GM12878 (cell line): ENCODE data around the gene LAP3. TPM values are rescaled to one million over a fixed set of nuclear protein-coding genes. Genes with fewer than 3 reads are reported as not detected.

Experiments
- CBFB ChIP-seq: IDR thresholded peaks from 2 replicates; pipeline ENCODE4 v1.6.1; 2016; ENCODE audit warnings: antibody characterized with exemption, low read depth
- CBX3 ChIP-seq: fragments of 200-600 bp; sonication (generic); IDR thresholded peaks from 2 replicates; pipeline ENCODE4 v1.6.1; 2016; ENCODE audit warnings: low read depth, borderline replicate concordance
- E2F8 ChIP-seq: fragments of 450-650 bp; IDR thresholded peaks from 2 replicates; pipeline ENCODE4 v1.6.1; 2018; ENCODE audit warnings: mild to moderate bottlenecking, low read depth, moderate library complexity; ENCODE audit not compliant: partially characterized antibody
- EP300 ChIP-seq, 2 experiments: fragments of 150-350 bp in 1 of 2; IDR thresholded peaks; 2 replicates each; pipeline ENCODE4 v1.6.1; 2011 to 2012; ENCODE audit warnings: low read depth in 2 of 2, low read length in 2 of 2, borderline replicate concordance in 1 of 2, improper control_type of control experiment in 1 of 2, inconsistent platforms in 1 of 2; ENCODE audit not compliant: control insufficient read depth in 1 of 2
- IRF3 ChIP-seq: fragments of 450-650 bp; IDR thresholded peaks from 2 replicates; pipeline ENCODE4 v1.6.1; 2014; ENCODE audit warnings: mild to moderate bottlenecking
- NKRF ChIP-seq: fragments of 450-650 bp; conservative IDR thresholded peaks from 2 replicates; pipeline ENCODE4 v1.6.1; 2017; ENCODE audit warnings: mild to moderate bottlenecking, moderate library complexity
- PAX5 ChIP-seq: IDR thresholded peaks from 2 replicates; pipeline ENCODE4 v1.6.1; 2011; ENCODE audit warnings: low read depth, low read length, borderline replicate concordance
- PKNOX1 ChIP-seq: fragments of 450-650 bp; IDR thresholded peaks from 2 replicates; pipeline ENCODE4 v1.6.1; 2016; ENCODE audit warnings: mild to moderate bottlenecking
- POLR2AphosphoS5 ChIP-seq: IDR thresholded peaks from 2 replicates; pipeline ENCODE4 v1.6.1; 2011; ENCODE audit warnings: mild to moderate bottlenecking, low read length, inconsistent platforms
- TCF3 ChIP-seq: IDR thresholded peaks from 2 replicates; pipeline ENCODE4 v1.6.1; 2012; ENCODE audit warnings: low read depth, mild to moderate bottlenecking, low read length, borderline replicate concordance; ENCODE audit not compliant: insufficient read depth
- ZBTB4 ChIP-seq: fragments of 450-650 bp; formaldehyde crosslinking; IDR thresholded peaks from 2 replicates; pipeline ENCODE4 v1.4.0; 2022; ENCODE audit warnings: mild to moderate bottlenecking, moderate library complexity
- ZNF592 ChIP-seq: fragments of 450-650 bp; IDR thresholded peaks from 2 replicates; pipeline ENCODE4 v1.6.1; 2017; ENCODE audit warnings: mild to moderate bottlenecking, moderate library complexity
- polyA plus RNA-seq, 11 experiments: library from polyadenylated mRNA; depleted of rRNA in 4 of 11; unstranded in 6 of 11; stranded (reverse) in 5 of 11; fragments of >200 nt; fragmentation: Nextera tagmentation in 4 of 11; fragmentation: Illumina TruSeq in 1 of 11; extraction: Ambion mirVana in 4 of 11; extraction: Trizol in 1 of 11; gene quantifications; 1 replicate in 1 of 11; 2 replicates in 10 of 11; pipeline versions ENCODE4 v1.2.1 to v1.2.3, GENCODE V29; 2011 to 2016; ENCODE audit warnings: inconsistent platforms in 2 of 11, missing spikeins in 2 of 11, low read depth in 1 of 11
- total RNA-seq, 4 experiments: library from RNA; depleted of rRNA in 3 of 4; stranded (reverse); fragments of >200 nt in 3 of 4; fragmentation: Illumina TruSeq in 1 of 4; extraction: Trizol in 1 of 4; gene quantifications; 2 replicates each; pipeline versions ENCODE4 v1.2.1 to v1.2.3, GENCODE V29; 2013 to 2021

Gene LAP3
- total and polyA plus RNA-seq, 10 of the 15 experiments (the other 5 are each of a cell fraction or from before 2014, with no cell fraction given): 134 to 249 (median 204) TPM

GRCh38 chr4:17614416-17615299 lies 37.7 kb downstream of the LAP3 start, which contains the start of gene MED28 (continued):
- no peak for TF ChIP-seq IRF3
- no peak for TF ChIP-seq CBX3
- no peak for TF ChIP-seq ZNF592
- TF ChIP-seq ZBTB4 (CRISPR knock-in tag): peak; percentile 92
- TF ChIP-seq EP300 (IDR thresholded peaks at IDR 0.05; ENCODE audit: borderline replicate concordance in 1 of 2, control insufficient read depth in 1 of 2, low read depth in 2 of 2, low read length in 2 of 2): no peak
- TF ChIP-seq E2F8: no peak
- TF ChIP-seq CBFB: peak; percentile 89
- TF ChIP-seq PAX5: no peak
- TF ChIP-seq PKNOX1: no peak
- TF ChIP-seq NKRF: peak; percentile 76
- TF ChIP-seq TCF3: no peak
- TF ChIP-seq POLR2AphosphoS5: peak; percentile 97
